HFFc6 (cell line): Measurements from ENCODE around the gene RPL28. TPM values are rescaled to one million over a fixed set of nuclear protein-coding genes. Genes with fewer than 3 reads are reported as not detected.

Source experiments
- DNase-seq: peaks from one replicate; pipeline ENCODE4 v3.0.0-alpha.2; 2018
- H3K27ac Mint-ChIP-seq: 2 replicates; pipeline ENCODE4 v1.8.0; 2020; ENCODE audit warnings: mild to moderate bottlenecking, mixed read lengths
- H3K27me3 Mint-ChIP-seq: 2 replicates; pipeline ENCODE4 v1.8.0; 2021; ENCODE audit warnings: mild to moderate bottlenecking, moderate library complexity, mixed read lengths; ENCODE audit not compliant: insufficient read depth
- H3K36me3 Mint-ChIP-seq: 2 replicates; pipeline ENCODE4 v1.8.0; 2021; ENCODE audit warnings: low read depth, mixed read lengths
- H3K4me1 Mint-ChIP-seq: 2 replicates; pipeline ENCODE4 v1.8.0; 2020; ENCODE audit warnings: low read depth, mixed read lengths
- H3K4me3 Mint-ChIP-seq: 2 replicates; pipeline ENCODE4 v1.8.0; 2020; ENCODE audit warnings: mild to moderate bottlenecking, moderate library complexity, mixed read lengths
- H3K9me3 Mint-ChIP-seq: 2 replicates; pipeline ENCODE4 v1.8.0; 2020; ENCODE audit warnings: mild to moderate bottlenecking, mixed read lengths
- CTCF ChIP-seq: fragments of 200-600 bp; sonication (generic); IDR thresholded peaks from 2 replicates; pipeline ENCODE4 v1.5.0; 2021; ENCODE audit warnings: antibody characterized with exemption, mild to moderate bottlenecking
- total RNA-seq, 6 experiments: library from RNA; stranded (reverse); fragmentation: NEBNext Ultra II Directional; extraction: Animal tissue kit (Norgen Biotek cat#: 25700); gene quantifications; 2 replicates in 1 of 6; 3 replicates in 5 of 6; pipeline ENCODE4 v1.2.3, GENCODE V29; 2021

RPL28 gene
- total RNA-seq, 6 experiments from 2014 or later, result 2,082 to 2,537 (median 2,362) TPM

DNA sequence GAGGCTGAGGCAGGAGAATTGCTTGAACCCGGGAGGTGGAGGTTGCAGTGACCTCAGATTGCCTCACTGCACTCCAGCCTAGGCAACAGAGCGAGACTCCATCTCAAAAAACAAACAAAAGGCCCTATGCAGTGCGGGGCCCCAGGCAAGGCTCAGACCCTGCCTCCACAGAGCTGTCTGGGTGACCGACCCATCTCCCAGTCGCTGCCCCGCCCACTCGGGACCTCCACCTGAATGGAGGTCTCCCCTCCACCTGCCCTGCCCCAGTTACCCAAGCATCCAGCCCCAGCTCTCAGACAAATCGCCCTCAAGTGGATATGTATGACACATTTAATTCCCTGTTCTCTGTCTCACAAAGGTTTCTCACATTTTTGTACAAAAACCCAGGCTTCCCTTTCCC lies 20.5 kb upstream of the RPL28 start:
- DNase-seq, result no peak
- Mint-ChIP-seq H3K9me3 (no peaks in the 10 kb centered on the region), H3K36me3 (peaks cover 8% of the 10 kb centered on the region; the same call in 1 of the 2 replicates), H3K4me3 (no peak overlapping the region), H3K4me1 (no peaks in the 10 kb centered on the region), H3K27me3 (peaks cover 4% of the 10 kb centered on the region; the same call in 1 of the 2 replicates), H3K27ac (peak overlapping the region; percentile 18; the same call in 1 of the 2 replicates)
- TF ChIP-seq CTCF, result no peak

GRCh38 chr19:55365964-55366363 lies 19.8 kb upstream of the RPL28 start:
- Mint-ChIP-seq H3K4me1 (peaks cover 6% of the 10 kb centered on the region), H3K36me3 (peaks cover 8% of the 10 kb centered on the region; the same call in 1 of the 2 replicates), H3K9me3 (no peaks in the 10 kb centered on the region), H3K27ac (no peak overlapping the region), H3K4me3 (no peak overlapping the region), H3K27me3 (peaks cover 4% of the 10 kb centered on the region; the same call in 1 of the 2 replicates)
- no peak for DNase-seq
- no peak for TF ChIP-seq CTCF

DNA sequence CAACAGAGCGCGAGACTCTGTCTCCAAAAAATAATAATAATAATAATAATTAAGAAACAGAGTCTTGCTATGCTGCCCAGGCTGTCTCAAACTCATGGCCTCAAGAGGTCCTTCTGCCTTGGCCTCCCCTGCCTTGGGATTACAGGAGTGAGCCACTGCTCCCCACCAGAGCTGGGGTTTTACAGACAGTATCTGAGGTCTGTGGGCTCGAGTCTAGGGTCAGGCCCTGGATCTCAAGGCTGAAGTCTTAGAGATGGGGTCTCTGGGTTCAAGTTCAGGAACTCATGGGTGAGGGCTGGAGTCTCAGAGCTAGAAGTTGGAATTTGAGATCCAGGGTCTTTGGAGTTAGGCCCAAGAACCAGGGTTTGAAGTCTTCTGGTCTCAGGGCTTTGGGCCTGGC lies 18.9 kb upstream of the RPL28 start:
- H3K27me3 Mint-ChIP-seq, result peaks cover 4% of the 10 kb centered on the region; the same call in 1 of the 2 replicates
- no peaks in the 10 kb centered on the region for H3K9me3 Mint-ChIP-seq
- no peak for TF ChIP-seq CTCF
- peak overlapping the region; percentile 32 for H3K27ac Mint-ChIP-seq
- DNase-seq, result no peak
- H3K4me3 Mint-ChIP-seq, result peak overlapping the region; percentile 26; the same call in 1 of the 2 replicates
- peaks cover 11% of the 10 kb centered on the region for H3K4me1 Mint-ChIP-seq
- H3K36me3 Mint-ChIP-seq, result peaks cover 8% of the 10 kb centered on the region; the same call in 1 of the 2 replicates

DNA sequence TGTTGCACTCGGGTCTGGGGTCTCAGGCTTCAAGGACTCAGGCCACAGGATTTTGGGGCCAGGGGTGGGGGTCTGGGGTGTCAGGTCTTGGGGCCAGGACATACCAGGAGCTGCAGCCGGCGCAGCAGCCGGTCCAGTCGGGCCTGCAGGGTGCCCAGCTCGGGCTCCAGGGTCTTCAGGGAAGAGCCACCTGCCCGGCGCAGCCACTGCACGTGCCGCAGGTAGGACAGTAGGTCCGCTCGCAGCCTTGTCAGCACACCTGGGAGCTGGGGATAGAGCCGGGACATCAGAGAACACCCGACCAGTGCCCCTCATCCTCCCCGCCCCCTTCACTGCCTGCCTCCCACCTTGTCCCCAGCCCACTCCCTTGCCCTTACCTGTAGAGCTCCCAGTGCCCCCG lies 17.6 kb upstream of the RPL28 start:
- peaks cover 4% of the 10 kb centered on the region; the same call in 1 of the 2 replicates for H3K27me3 Mint-ChIP-seq

DNA sequence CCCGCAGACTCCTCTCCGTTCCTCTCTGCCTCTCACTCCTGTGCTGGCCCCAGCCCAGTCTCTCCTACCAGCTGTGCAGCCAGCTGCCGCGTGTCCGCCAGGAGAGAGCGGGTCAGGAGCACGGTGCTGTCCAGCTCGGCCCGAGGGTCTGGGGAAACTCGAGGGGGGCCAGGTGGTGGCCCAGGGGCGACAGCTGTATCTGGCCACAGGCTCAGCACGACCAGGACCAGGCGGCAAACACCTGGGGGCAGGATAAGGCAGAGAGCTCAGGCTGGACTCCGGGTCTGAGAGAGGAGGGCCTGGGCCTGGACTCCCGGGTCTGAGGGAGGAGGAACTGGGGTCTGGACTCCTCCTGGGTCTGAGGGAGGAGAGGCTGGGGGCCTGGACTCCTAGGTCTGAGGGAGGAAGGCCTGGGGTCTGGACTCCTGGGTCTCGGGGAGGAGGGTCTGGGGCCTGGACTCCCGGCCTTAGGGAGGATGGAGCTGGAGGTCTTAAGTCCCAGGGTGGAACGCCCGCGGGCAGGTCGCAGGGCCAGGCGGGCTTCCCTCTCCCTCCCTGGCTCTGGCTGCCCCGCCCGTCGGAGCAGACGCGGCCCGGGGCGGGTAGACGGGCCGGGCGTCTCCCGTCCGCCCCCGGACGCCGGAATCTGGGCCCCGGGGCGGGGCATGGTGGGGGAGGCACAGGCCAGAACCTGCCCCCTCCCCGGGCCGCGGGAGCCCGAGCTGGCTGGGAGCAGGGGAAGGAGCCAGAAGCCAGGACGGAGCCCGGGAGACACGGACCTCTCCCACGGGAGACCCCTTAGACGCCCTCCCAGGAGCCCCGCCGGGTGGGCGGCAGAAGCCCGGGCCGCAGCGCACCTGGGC lies 16.8 kb upstream of the RPL28 start:
- Mint-ChIP-seq H3K4me1 (peaks cover 25% of the 10 kb centered on the region), H3K27ac (peak overlapping the region; percentile 21; the same call in 1 of the 2 replicates), H3K36me3 (peaks cover 8% of the 10 kb centered on the region; the same call in 1 of the 2 replicates), H3K9me3 (no peaks in the 10 kb centered on the region), H3K27me3 (peaks cover 2% of the 10 kb centered on the region; the same call in 1 of the 2 replicates), H3K4me3 (peak overlapping the region; percentile 73)
- no peak for TF ChIP-seq CTCF
- peak; percentile 20 for DNase-seq

More for the DNA sequence above, 17.6 kb upstream of the RPL28 start:
- no peak for DNase-seq
- Mint-ChIP-seq H3K9me3 (no peaks in the 10 kb centered on the region), H3K36me3 (peaks cover 8% of the 10 kb centered on the region; the same call in 1 of the 2 replicates), H3K4me1 (peaks cover 19% of the 10 kb centered on the region), H3K4me3 (peak overlapping the region; percentile 73; the same call in 1 of the 2 replicates), H3K27ac (peak overlapping the region; percentile 53; the same call in 1 of the 2 replicates)
- no peak for TF ChIP-seq CTCF
